ENCODE measurements around the gene DUT.

Gene DUT

DNA sequence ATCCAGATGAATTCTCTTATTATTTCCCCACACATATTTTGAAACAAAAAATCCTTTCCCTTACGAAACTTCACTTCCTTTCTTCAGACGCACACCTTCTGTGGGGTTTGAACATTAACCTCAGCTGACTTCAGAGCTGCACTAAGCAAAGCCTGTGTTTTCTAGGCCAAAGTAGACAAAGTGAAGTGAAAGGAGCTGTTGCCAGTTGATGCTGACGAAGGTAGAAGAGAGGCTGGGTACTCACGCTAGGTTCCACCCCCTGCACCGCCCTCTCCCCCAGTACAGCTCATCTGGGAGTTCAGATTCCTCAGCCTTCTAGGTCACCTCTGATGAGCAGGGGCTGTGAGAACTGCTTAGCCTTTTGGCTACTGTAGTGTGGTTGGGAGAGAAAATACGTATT is 24.1 kb downstream of the DUT start:
- H4K20me1 ChIP-seq (ENCODE audit: insufficient read depth), result no peaks in the 10 kb centered on the region
- H3K4me2 ChIP-seq, result no peak overlapping the region
- TF ChIP-seq, protein P1, sequence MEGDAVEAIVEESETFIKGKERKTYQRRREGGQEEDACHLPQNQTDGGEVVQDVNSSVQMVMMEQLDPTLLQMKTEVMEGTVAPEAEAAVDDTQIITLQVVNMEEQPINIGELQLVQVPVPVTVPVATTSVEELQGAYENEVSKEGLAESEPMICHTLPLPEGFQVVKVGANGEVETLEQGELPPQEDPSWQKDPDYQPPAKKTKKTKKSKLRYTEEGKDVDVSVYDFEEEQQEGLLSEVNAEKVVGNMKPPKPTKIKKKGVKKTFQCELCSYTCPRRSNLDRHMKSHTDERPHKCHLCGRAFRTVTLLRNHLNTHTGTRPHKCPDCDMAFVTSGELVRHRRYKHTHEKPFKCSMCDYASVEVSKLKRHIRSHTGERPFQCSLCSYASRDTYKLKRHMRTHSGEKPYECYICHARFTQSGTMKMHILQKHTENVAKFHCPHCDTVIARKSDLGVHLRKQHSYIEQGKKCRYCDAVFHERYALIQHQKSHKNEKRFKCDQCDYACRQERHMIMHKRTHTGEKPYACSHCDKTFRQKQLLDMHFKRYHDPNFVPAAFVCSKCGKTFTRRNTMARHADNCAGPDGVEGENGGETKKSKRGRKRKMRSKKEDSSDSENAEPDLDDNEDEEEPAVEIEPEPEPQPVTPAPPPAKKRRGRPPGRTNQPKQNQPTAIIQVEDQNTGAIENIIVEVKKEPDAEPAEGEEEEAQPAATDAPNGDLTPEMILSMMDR (conservative IDR thresholded peaks at IDR 0.05; ENCODE audit: low read depth, low read length), result no peak
- no peak overlapping the region for H3K27ac ChIP-seq
- no peak overlapping the region for H3K4me3 ChIP-seq (IDR thresholded peaks at IDR 0.05; ENCODE audit: insufficient read depth, low read depth, low read length)
- no peaks in the 10 kb centered on the region for H3K36me3 ChIP-seq (ENCODE audit: insufficient read depth)
- H3K4me1 ChIP-seq (ENCODE audit: low read depth, poor library complexity, severe bottlenecking), result peaks cover 7% of the 10 kb centered on the region
- H2AFZ ChIP-seq (ENCODE audit: low read depth), result no peak overlapping the region
- H3K79me2 ChIP-seq (ENCODE audit: insufficient read depth, low read depth), result no peaks in the 10 kb centered on the region
- no peaks in the 10 kb centered on the region for H3K27me3 ChIP-seq (ENCODE audit: insufficient read depth, low read depth)
- no peak overlapping the region for H3K9ac ChIP-seq

DNA sequence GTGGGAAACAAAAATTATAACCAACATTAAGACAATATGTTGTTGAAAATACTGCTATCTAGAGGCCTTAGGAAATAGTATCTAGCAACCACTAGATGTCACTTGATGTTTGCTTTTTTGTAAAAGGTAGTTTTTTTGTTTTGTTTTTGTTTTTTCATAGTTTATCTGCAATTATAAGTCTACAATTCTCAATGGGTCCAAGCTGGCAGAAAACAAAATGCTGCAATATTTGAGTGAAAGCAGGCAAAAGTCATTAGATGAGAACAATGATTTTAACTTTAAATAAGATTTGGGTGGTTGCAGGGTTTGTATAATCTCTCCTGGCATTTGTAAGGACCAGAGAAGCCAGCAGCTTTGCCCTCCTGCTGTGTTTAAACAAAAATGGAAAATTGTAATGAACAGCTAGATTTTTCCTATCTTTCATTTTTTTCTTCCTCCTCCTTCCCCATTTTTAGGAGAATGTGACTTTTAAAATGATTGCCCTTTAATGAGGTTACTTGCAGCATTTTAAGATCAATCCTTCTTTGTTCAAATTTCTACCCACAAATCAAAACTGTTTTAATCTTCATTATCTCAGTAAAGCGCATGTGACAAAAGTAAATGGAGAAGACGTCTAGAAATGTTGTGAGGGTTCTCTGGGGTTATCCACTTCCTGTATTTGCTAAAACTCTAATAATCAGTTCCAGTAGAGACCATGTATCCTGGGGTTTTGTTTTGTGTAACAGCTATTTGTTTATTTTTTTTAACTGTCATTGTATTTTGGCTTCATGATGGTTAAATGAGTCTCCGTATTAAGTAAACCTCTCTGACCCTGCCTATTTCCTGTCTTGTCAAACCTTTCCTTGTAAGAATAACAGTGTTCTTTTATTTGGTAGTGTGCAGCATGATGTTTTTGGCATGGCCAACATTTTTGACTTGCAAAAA is 27.3 kb downstream of the DUT start:
- no peak overlapping the region for H3K27ac ChIP-seq
- H4K20me1 ChIP-seq (ENCODE audit: insufficient read depth), result no peaks in the 10 kb centered on the region
- no peak overlapping the region for H3K4me2 ChIP-seq
- H3K36me3 ChIP-seq (ENCODE audit: insufficient read depth), result no peaks in the 10 kb centered on the region
- H3K79me2 ChIP-seq (ENCODE audit: insufficient read depth, low read depth), result no peaks in the 10 kb centered on the region
- H2AFZ ChIP-seq (ENCODE audit: low read depth), result 0 out of 2 replicates have a peak overlapping the region, but pooled peaks have one; percentile 11
- peaks cover 7% of the 10 kb centered on the region for H3K4me1 ChIP-seq (ENCODE audit: low read depth, poor library complexity, severe bottlenecking)
- H3K4me3 ChIP-seq (IDR thresholded peaks at IDR 0.05; ENCODE audit: insufficient read depth, low read depth, low read length), result no peak overlapping the region
- TF ChIP-seq, protein P1 (conservative IDR thresholded peaks at IDR 0.05; ENCODE audit: low read depth, low read length), result peak; percentile 70
- no peaks in the 10 kb centered on the region for H3K27me3 ChIP-seq (ENCODE audit: insufficient read depth, low read depth)
- H3K9ac ChIP-seq, result no peak overlapping the region

DNA sequence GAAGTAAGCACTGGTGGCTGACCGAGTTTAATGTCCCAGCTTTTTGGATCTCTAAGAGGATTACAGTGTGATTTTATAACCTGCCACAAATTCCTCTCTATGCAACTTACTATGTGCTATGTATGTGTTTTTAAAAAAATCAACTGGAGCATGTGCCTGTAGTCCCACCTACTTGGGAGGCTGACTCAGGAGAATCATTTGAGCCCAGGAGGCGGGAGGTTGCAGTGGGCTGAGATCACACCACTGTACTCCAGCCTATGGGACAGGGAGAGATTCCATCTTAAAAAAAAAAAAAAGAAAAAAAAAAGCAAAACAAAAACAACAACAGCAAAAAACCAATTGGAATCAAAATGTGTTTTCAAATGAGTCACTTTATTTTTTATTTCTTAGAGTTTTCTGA is 29.6 kb downstream of the DUT start:
- H3K9ac ChIP-seq, result no peak overlapping the region
- TF ChIP-seq, protein P1 (conservative IDR thresholded peaks at IDR 0.05; ENCODE audit: low read depth, low read length), result no peak
- H2AFZ ChIP-seq (ENCODE audit: low read depth), result no peak overlapping the region
- H4K20me1 ChIP-seq (ENCODE audit: insufficient read depth), result no peaks in the 10 kb centered on the region
- H3K27me3 ChIP-seq (ENCODE audit: insufficient read depth, low read depth), result no peaks in the 10 kb centered on the region
- no peaks in the 10 kb centered on the region for H3K36me3 ChIP-seq (ENCODE audit: insufficient read depth)
- no peak overlapping the region for H3K27ac ChIP-seq
- H3K4me2 ChIP-seq, result no peak overlapping the region
- no peaks in the 10 kb centered on the region for H3K79me2 ChIP-seq (ENCODE audit: insufficient read depth, low read depth)
- no peak overlapping the region for H3K4me3 ChIP-seq (IDR thresholded peaks at IDR 0.05; ENCODE audit: insufficient read depth, low read depth, low read length)
- H3K4me1 ChIP-seq (ENCODE audit: low read depth, poor library complexity, severe bottlenecking), result peaks cover 7% of the 10 kb centered on the region

DNA sequence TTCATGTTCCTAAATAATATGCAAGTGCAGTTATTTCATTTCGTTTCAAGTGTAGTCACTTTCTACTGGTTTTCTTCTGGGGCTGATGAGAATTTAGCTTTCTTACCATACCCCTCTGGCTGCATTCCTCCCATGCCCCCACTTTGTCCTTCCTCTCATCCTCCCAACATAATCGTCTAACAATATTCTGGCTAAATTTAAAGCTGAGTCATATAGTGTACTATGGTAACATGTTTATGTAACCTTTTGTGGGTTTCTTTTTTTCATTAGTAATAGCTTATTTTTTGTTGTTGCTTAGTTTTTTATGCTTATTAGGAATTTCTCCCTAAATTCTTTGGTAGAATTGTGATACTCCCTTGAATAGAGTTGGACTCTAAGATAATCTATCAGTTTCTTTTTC is 30.5 kb downstream of the DUT start:
- no peak overlapping the region for H3K4me2 ChIP-seq
- no peak overlapping the region for H2AFZ ChIP-seq (ENCODE audit: low read depth)
- no peaks in the 10 kb centered on the region for H4K20me1 ChIP-seq (ENCODE audit: insufficient read depth)
- no peak overlapping the region for H3K9ac ChIP-seq
- no peak overlapping the region for H3K27ac ChIP-seq
- H3K4me3 ChIP-seq (IDR thresholded peaks at IDR 0.05; ENCODE audit: insufficient read depth, low read depth, low read length), result no peak overlapping the region
- peaks cover 11% of the 10 kb centered on the region for H3K4me1 ChIP-seq (ENCODE audit: low read depth, poor library complexity, severe bottlenecking)
- TF ChIP-seq, protein P1 (conservative IDR thresholded peaks at IDR 0.05; ENCODE audit: low read depth, low read length), result no peak
- H3K27me3 ChIP-seq (ENCODE audit: insufficient read depth, low read depth), result no peaks in the 10 kb centered on the region
- no peaks in the 10 kb centered on the region for H3K36me3 ChIP-seq (ENCODE audit: insufficient read depth)
- no peaks in the 10 kb centered on the region for H3K79me2 ChIP-seq (ENCODE audit: insufficient read depth, low read depth)
